K562 (cell line): ENCODE data around the gene CUL1. TPM values are rescaled to one million over a fixed set of nuclear protein-coding genes. Genes with fewer than 3 reads are reported as not detected.

ENCODE experiments used
- CAMTA2 ChIP-seq: fragments of 250-450 bp; sonication (Bioruptor Pico); conservative IDR thresholded peaks from 2 replicates; pipeline ENCODE4 v1.5.1; 2022
- NFIX ChIP-seq: fragments of 250-450 bp; sonication (Bioruptor Pico); IDR thresholded peaks from 2 replicates; pipeline ENCODE4 v1.4.0; 2020; ENCODE audit warnings: low read depth, mild to moderate bottlenecking, moderate library complexity
- RFX7 ChIP-seq: fragments of 250-450 bp; sonication (Bioruptor Pico); IDR thresholded peaks from 2 replicates; pipeline ENCODE4 v1.5.1; 2021; ENCODE audit warnings: mild to moderate bottlenecking
- SAFB2 ChIP-seq: fragments of 200-400 bp; formaldehyde crosslinking; IDR thresholded peaks from 2 replicates; pipeline ENCODE4 v1.6.1; 2018; ENCODE audit warnings: borderline replicate concordance, low read length, low read depth, moderate library complexity; ENCODE audit not compliant: severe bottlenecking
- SRSF9 ChIP-seq: fragments of 200-400 bp; formaldehyde crosslinking; IDR thresholded peaks from 2 replicates; pipeline ENCODE4 v1.6.1; 2017; ENCODE audit warnings: low read depth, low read length, borderline replicate concordance
- TEAD4 ChIP-seq, 2 experiments: sonication (generic) in 1 of 2; formaldehyde crosslinking in 1 of 2; IDR thresholded peaks; 2 replicates each; pipeline versions ENCODE4 v1.6.1 to v1.8.0; 2012 to 2022; ENCODE audit warnings: borderline replicate concordance in 1 of 2, inconsistent platforms in 1 of 2, low read length in 1 of 2, mild to moderate bottlenecking in 1 of 2, missing genetic modification reagents in 1 of 2
- polyA plus RNA-seq, 8 experiments: library from polyadenylated mRNA; depleted of rRNA in 4 of 8; stranded (reverse) in 5 of 8; unstranded in 3 of 8; fragments of >200 nt; fragmentation: Nextera tagmentation in 2 of 8; fragmentation: Illumina TruSeq in 1 of 8; extraction: Ambion mirVana in 2 of 8; extraction: Trizol in 1 of 8; gene quantifications; 2 replicates each; pipeline versions ENCODE4 v1.2.1 to v1.2.3, GENCODE V29; 2011 to 2014; ENCODE audit warnings: inconsistent platforms in 1 of 8, missing spikeins in 1 of 8
- total RNA-seq, 7 experiments: library from RNA; depleted of rRNA in 6 of 7; stranded (reverse); fragments of >200 nt in 6 of 7; fragmentation: Illumina TruSeq in 2 of 7; extraction: Trizol in 2 of 7; gene quantifications; 2 replicates each; pipeline versions ENCODE4 v1.2.1 to v1.2.3, GENCODE V29; 2011 to 2021; ENCODE audit warnings: low replicate concordance in 1 of 7
- TF ChIP-seq, protein P1 (sequence below): fragments of 450-650 bp; IDR thresholded peaks from one replicate; pipeline ENCODE4 v1.6.1; 2018; ENCODE audit warnings: mild to moderate bottlenecking, moderate library complexity; ENCODE audit not compliant: partially characterized antibody
- TF ChIP-seq, protein P2 (sequence below): IDR thresholded peaks from 2 replicates; pipeline ENCODE4 v1.6.1; 2014; ENCODE audit warnings: antibody characterized with exemption
- TF ChIP-seq, protein P3 (sequence below): fragments of 450-650 bp; IDR thresholded peaks from 2 replicates; pipeline ENCODE4 v1.6.1; 2016; ENCODE audit warnings: borderline replicate concordance
- TF ChIP-seq, protein P4 (sequence below), 3 experiments: fragments of 200-800 bp in 1 of 3; fragments of 250-450 bp in 1 of 3; fragments of 450-650 bp in 1 of 3; sonication (Bioruptor Pico) in 1 of 3; sonication (Bioruptor generic) in 1 of 3; formaldehyde crosslinking in 1 of 3; IDR thresholded peaks; 2 replicates each; pipeline versions ENCODE4 v1.6.1 to v1.8.0; 2016 to 2022; ENCODE audit warnings: mild to moderate bottlenecking in 2 of 3, missing genetic modification characterization in 2 of 3, missing compliant biosample characterization in 1 of 3, moderate library complexity in 1 of 3
- TF ChIP-seq, protein P5 (sequence below): sonication (generic); formaldehyde crosslinking; IDR thresholded peaks from 2 replicates; pipeline ENCODE4 v1.8.1; 2023; ENCODE audit warnings: mild to moderate bottlenecking, missing genetic modification reagents
- TF ChIP-seq, protein P6 (sequence below): IDR thresholded peaks from 3 replicates; pipeline ENCODE4 v1.6.1; 2011; ENCODE audit warnings: borderline replicate concordance, mild to moderate bottlenecking; ENCODE audit not compliant: insufficient read length, insufficient read depth

CUL1 gene
- total and polyA plus RNA-seq, 9 of the 15 experiments (the other 6 are each of a cell fraction or from before 2014, with no cell fraction given) = 31.5 to 107 (median 96.5) TPM

DNA sequence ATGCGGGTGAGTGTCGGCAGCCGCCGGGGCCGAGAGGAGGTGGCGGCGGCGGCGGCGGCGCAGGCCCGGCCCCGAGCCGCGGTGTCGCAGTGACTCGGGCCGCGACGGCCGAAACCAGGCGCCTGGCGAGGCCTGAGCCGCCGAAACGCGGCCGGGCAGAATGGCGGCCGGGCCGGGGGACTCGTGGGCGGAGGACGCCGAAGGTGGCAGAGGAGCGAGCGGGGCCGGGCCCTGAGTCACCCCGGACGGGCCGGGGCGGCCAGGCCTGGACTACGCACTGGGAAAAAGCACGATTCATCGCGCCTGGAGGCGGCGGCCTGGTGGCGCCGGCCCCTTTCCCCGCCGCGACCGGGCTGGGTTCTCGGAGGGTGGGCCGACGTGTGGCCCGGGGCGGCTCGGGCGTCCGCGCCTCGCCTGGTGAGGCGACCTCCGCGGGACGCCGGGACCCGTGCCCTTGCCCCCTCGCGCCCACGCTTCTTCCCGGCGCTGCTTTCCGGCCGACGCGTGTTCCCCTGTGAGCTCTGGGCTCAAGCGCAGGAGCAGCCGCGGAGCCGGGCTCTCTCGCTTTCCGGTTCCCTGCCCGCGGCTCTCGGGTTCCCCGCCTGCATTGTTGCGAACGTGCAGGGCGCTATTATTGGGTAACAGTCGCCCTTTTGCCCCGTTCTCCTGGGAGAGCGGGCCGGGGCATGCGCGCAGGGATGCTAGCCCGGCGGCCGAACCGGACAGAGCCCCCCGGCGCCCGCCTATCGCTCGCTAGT lies 500 bp downstream of the CUL1 start (continued):
- TF ChIP-seq TEAD4 (IDR thresholded peaks at IDR 0.05; ENCODE audit: low read length) = no peak
- TF ChIP-seq TEAD4 (CRISPR knock-in tag; IDR thresholded peaks at IDR 0.05; ENCODE audit: borderline replicate concordance) = no peak; the same call in none of the 2 replicates
- TF ChIP-seq, protein P1, sequence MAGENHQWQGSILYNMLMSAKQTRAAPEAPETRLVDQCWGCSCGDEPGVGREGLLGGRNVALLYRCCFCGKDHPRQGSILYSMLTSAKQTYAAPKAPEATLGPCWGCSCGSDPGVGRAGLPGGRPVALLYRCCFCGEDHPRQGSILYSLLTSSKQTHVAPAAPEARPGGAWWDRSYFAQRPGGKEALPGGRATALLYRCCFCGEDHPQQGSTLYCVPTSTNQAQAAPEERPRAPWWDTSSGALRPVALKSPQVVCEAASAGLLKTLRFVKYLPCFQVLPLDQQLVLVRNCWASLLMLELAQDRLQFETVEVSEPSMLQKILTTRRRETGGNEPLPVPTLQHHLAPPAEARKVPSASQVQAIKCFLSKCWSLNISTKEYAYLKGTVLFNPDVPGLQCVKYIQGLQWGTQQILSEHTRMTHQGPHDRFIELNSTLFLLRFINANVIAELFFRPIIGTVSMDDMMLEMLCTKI = no peak
- no peak for TF ChIP-seq RFX7 (CRISPR knock-in tag)
- TF ChIP-seq, protein P2, sequence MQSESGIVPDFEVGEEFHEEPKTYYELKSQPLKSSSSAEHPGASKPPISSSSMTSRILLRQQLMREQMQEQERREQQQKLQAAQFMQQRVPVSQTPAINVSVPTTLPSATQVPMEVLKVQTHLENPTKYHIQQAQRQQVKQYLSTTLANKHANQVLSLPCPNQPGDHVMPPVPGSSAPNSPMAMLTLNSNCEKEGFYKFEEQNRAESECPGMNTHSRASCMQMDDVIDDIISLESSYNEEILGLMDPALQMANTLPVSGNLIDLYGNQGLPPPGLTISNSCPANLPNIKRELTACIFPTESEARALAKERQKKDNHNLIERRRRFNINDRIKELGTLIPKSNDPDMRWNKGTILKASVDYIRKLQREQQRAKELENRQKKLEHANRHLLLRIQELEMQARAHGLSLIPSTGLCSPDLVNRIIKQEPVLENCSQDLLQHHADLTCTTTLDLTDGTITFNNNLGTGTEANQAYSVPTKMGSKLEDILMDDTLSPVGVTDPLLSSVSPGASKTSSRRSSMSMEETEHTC = no peak
- no peak for TF ChIP-seq NFIX (CRISPR knock-in tag)
- TF ChIP-seq, protein P3, sequence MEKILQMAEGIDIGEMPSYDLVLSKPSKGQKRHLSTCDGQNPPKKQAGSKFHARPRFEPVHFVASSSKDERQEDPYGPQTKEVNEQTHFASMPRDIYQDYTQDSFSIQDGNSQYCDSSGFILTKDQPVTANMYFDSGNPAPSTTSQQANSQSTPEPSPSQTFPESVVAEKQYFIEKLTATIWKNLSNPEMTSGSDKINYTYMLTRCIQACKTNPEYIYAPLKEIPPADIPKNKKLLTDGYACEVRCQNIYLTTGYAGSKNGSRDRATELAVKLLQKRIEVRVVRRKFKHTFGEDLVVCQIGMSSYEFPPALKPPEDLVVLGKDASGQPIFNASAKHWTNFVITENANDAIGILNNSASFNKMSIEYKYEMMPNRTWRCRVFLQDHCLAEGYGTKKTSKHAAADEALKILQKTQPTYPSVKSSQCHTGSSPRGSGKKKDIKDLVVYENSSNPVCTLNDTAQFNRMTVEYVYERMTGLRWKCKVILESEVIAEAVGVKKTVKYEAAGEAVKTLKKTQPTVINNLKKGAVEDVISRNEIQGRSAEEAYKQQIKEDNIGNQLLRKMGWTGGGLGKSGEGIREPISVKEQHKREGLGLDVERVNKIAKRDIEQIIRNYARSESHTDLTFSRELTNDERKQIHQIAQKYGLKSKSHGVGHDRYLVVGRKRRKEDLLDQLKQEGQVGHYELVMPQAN = no peak
- TF ChIP-seq SRSF9 = no peak
- no peak for TF ChIP-seq CAMTA2
- TF ChIP-seq SAFB2 = no peak
- TF ChIP-seq, protein P4, sequence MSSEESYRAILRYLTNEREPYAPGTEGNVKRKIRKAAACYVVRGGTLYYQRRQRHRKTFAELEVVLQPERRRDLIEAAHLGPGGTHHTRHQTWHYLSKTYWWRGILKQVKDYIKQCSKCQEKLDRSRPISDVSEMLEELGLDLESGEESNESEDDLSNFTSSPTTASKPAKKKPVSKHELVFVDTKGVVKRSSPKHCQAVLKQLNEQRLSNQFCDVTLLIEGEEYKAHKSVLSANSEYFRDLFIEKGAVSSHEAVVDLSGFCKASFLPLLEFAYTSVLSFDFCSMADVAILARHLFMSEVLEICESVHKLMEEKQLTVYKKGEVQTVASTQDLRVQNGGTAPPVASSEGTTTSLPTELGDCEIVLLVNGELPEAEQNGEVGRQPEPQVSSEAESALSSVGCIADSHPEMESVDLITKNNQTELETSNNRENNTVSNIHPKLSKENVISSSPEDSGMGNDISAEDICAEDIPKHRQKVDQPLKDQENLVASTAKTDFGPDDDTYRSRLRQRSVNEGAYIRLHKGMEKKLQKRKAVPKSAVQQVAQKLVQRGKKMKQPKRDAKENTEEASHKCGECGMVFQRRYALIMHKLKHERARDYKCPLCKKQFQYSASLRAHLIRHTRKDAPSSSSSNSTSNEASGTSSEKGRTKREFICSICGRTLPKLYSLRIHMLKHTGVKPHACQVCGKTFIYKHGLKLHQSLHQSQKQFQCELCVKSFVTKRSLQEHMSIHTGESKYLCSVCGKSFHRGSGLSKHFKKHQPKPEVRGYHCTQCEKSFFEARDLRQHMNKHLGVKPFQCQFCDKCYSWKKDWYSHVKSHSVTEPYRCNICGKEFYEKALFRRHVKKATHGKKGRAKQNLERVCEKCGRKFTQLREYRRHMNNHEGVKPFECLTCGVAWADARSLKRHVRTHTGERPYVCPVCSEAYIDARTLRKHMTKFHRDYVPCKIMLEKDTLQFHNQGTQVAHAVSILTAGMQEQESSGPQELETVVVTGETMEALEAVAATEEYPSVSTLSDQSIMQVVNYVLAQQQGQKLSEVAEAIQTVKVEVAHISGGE (CRISPR knock-in tag; IDR thresholded peaks at IDR 0.05) = 0 out of 6 replicates have a peak, but pooled peaks of 1 of the 3 experiments have one; percentile 22
- TF ChIP-seq, protein P5, sequence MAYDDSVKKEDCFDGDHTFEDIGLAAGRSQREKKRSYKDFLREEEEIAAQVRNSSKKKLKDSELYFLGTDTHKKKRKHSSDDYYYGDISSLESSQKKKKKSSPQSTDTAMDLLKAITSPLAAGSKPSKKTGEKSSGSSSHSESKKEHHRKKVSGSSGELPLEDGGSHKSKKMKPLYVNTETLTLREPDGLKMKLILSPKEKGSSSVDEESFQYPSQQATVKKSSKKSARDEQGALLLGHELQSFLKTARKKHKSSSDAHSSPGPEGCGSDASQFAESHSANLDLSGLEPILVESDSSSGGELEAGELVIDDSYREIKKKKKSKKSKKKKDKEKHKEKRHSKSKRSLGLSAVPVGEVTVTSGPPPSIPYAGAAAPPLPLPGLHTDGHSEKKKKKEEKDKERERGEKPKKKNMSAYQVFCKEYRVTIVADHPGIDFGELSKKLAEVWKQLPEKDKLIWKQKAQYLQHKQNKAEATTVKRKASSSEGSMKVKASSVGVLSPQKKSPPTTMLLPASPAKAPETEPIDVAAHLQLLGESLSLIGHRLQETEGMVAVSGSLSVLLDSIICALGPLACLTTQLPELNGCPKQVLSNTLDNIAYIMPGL (CRISPR knock-in tag) = peak; percentile 92
- TF ChIP-seq, protein P6, sequence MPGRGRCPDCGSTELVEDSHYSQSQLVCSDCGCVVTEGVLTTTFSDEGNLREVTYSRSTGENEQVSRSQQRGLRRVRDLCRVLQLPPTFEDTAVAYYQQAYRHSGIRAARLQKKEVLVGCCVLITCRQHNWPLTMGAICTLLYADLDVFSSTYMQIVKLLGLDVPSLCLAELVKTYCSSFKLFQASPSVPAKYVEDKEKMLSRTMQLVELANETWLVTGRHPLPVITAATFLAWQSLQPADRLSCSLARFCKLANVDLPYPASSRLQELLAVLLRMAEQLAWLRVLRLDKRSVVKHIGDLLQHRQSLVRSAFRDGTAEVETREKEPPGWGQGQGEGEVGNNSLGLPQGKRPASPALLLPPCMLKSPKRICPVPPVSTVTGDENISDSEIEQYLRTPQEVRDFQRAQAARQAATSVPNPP = no peak
